Hematopoietic multipotent progenitor cell treated with erythropoietin and hydrocortisone succinate and interleukin-3 and kit ligand, for 8 days (in vitro differentiated cells): Measurements from ENCODE around the gene CTNND1.
"Not testable (repeated sequence)": the region's sequence is repeated elsewhere in the genome, so short reads cannot be mapped to it uniquely, and the experiment has no call there.

ENCODE experiments used
- DNase-seq: peaks from one replicate; pipeline ENCODE4 v3.0.0-alpha.2; 2015

CTNND1 gene

GRCh38 chr11:57761301-57762234 is at the start of gene CTNND1:
Gene CTNND1, plus strand, starts transcription at chr11:57761802. Its CDS starts 29,677 bp downstream, at chr11:57791479.
- DNase-seq: peak; percentile 96

- peak; percentile 100 for DNase-seq
Measured at GRCh38 chr11:57712256-57713150, 49.1 kb upstream of the CTNND1 start, which contains the start of gene TMX2. Gene TMX2, plus strand, starts transcription at chr11:57712593. Its CDS starts 26 bp downstream, at chr11:57712619.

DNA sequence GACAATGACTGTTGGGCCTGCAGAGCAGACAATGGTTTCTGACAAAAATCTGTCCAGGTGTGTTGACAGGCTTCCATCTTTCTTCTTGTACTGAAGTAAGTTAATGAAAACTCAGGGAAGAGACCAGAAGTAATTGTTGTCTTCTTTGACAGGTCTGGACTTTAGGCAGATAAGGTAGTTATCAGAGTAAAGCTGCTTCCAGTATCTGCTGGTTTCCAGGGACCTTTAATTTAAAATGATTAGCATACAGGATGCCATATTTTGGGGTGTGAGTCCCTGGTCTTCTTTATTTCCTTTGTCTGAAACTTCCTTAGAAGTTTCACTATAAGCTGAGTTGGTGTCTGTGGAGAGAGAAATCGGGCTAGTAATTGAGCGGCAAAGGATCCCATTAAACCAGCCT is 47.8 kb upstream of the CTNND1 start:
- peak; percentile 54 for DNase-seq

GRCh38 chr11:57716726-57717125 is 44.9 kb upstream of the CTNND1 start:
- DNase-seq: not testable (repeated sequence)

GRCh38 chr11:57727185-57727584 is 34.4 kb upstream of the CTNND1 start:
- no peak for DNase-seq

- no peak for DNase-seq
Measured at GRCh38 chr11:57728829-57729228, 32.8 kb upstream of the CTNND1 start.

- no peak for DNase-seq
Measured at GRCh38 chr11:57729479-57729878, 32.1 kb upstream of the CTNND1 start.

DNA sequence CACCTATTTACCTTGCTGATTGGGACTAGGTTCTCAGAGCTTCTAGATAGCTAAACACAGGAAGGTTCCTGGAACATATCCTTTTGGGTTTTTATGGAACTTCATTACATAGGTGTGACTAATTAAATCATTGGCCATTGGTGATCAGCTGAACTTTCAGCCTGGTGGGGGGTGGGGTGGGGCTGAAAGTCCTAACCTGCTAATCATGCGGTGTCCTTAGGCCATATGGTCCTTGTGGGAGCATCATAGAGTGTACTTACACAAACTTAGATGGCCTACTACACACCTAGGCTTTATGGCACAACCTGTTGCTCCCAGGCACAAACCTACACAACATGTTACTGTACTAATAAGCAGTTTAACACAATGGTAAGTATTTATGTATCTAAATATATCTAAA is 28.9 kb upstream of the CTNND1 start:
- no peak for DNase-seq

- peak; percentile 81 for DNase-seq
Measured at GRCh38 chr11:57735619-57736298, 25.8 kb upstream of the CTNND1 start.

GRCh38 chr11:57741132-57742086 is 20.2 kb upstream of the CTNND1 start, which contains the start of gene SELENOH:
Gene SELENOH, plus strand, starts transcription at chr11:57741491. Its CDS starts 105 bp downstream, at chr11:57741596.
- peak; percentile 98 for DNase-seq

DNA sequence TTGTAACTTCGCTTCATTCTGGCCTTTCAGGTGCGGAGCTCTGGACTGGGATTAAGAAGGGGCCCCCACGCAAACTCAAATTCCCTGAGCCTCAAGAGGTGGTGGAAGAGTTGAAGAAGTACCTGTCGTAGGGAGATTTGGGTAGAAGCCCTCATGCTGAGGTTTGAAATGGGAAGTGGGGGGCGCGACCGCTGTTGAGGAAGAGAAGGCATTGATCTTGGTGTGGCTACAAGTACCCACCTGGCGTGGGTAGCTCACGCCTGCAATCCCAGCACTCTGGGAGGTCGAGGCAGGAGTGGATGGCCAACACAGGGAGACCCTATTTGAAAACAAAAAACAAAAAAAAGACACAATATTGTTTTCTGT is 19.5 kb upstream of the CTNND1 start:
- DNase-seq: no peak

DNA sequence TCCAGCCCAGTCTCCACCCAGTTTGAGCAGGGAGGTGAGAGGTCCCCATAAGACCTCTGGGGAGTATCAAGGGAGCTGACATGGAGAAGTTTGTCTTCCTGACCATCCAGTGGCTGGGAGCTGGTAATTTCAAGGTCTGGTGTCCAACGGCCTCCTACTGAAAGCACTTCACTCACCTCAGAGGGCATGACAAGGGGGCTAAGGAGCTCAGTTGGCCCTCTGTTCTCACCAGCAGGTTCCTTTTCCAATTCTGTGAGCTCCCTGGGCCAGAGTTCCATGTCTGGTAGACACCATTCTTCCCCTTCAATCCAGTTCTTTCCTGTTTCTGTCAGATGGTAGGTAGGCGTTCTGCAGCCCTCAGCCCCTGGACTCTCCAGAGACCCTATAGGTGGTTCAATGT is 17.2 kb upstream of the CTNND1 start:
- no peak for DNase-seq

DNA sequence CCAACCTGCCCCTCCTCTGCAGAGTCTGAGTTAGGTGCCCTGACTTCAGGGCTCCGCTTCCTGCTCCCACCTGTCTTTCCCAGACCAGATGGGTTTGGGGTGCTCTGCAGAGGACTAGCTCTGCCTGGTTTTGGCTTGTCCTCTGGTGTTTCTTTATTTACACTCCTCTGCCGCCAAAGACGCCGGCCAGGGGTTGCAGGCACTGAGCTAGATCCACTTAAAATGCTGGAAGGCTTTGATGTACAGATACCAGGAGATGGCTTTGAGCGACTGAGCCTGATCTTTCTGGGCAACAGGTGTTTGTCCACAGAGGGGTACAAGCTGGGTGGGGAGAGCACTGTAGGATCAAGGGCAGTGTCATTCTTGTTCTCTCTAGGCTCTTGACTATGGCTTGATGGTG is 16.4 kb upstream of the CTNND1 start:
- no peak for DNase-seq

DNA sequence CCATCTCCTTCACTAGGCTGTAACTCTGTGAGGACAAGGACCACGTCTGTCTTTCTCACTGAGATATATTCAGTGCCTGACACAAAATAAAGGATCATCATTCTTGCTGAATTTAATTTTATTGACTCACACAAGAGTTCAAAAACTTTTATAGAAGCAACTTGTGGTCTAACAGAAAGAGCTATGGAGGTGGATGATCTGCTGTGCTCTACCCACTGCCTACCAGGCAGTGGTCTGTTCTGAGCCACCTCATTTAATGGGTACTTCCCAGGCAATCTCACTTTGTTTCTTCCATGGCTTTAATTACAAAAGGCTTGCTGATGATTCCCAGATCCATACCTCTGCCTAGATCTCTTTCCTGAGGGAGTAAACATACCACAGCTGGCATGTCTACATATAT is 14.7 kb upstream of the CTNND1 start:
- no peak for DNase-seq

DNA sequence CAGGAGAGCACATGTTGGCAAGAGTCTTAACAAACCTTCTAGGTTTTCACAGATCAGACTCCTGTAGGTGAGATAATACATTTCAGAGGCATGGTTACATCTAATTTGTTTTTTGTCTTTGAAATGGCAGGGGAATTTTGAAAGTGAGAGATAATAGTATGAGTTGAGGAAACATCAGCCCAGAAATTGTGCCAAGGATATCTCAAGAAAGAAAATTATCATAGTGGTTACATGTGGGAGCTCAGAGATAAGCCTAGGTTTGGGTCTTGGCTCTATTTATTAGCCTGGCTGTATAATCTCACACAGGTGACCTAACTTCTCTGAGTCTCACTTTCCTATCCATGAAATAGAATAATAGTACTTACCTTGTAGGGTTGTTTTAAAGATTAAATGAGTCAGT is 10.4 kb upstream of the CTNND1 start:
- peak; percentile 80 for DNase-seq

DNA sequence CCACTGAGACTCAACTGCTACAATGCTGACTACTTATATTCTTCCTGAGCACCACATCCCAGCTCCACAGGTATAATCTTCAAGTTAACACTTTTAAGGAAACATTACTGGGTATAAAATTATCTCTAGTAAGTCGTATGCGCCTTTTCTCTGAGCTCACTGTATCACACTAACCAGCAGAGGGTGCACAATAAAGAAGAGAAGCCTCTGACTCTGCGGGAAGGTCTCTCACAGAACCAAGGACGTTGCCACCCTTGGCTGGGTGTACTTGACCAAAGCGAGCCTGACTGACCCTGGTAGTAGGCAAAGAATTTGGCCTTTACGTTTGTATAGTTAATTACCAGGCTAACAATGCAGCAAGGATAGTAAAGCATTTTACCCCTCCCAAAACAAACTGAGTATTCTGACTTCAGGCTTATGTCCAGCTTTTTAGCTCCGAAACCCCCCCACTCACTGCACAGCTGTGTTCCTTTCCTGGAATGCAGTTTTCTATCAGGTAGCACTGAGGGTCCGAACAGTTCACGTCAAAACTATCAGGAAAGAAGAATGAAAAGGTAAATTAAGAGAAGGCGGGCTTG is 9.8 kb upstream of the CTNND1 start, which contains the start of gene BTBD18:
BTBD18 (minus strand) TSS at position 144 of the 578 bp plus-strand sequence. CDS start 631 bp downstream, outside the sequence.
- peak; percentile 79 for DNase-seq

GRCh38 chr11:57752954-57753353 is 8.6 kb upstream of the CTNND1 start:
- DNase-seq: no peak

- no peak for DNase-seq
Measured at GRCh38 chr11:57758174-57758573, 3.4 kb upstream of the CTNND1 start.

GRCh38 chr11:57762235-57762861 is 746 bp downstream of the CTNND1 start:
- DNase-seq: peak; percentile 32

- DNase-seq: no peak
Measured at GRCh38 chr11:57763568-57763967, 2.0 kb downstream of the CTNND1 start.

GRCh38 chr11:57764021-57764420 is 2.4 kb downstream of the CTNND1 start:
- no peak for DNase-seq
